Testis (tissue), 3 donors: ENCODE data around the gene IMMP2L. TPM values are rescaled to one million over a fixed set of nuclear protein-coding genes. Genes with fewer than 3 reads are reported as not detected.

ENCODE experiments used
- DNase-seq: peaks from one replicate; pipeline ENCODE4 v3.0.0-alpha.2; 2019
- H3K27ac ChIP-seq, 2 donors: fragments of 200-600 bp; sonication (generic); one replicate each; pipeline ENCODE4 v1.5.1; 2019
- H3K27me3 ChIP-seq: fragments of 200-600 bp; sonication (generic); one replicate; pipeline ENCODE4 v1.5.1; 2019
- H3K36me3 ChIP-seq: fragments of 200-600 bp; sonication (generic); one replicate; pipeline ENCODE4 v1.5.1; 2017; ENCODE audit warnings: low read depth; ENCODE audit errors: missing control alignments
- H3K4me1 ChIP-seq: fragments of 200-600 bp; sonication (generic); one replicate; pipeline ENCODE4 v1.5.1; 2019
- H3K4me3 ChIP-seq, 2 donors: fragments of 200-600 bp; sonication (generic); one replicate each; pipeline ENCODE4 v1.5.1; 2017 to 2019
- H3K9me3 ChIP-seq: fragments of 200-600 bp; sonication (generic); one replicate; pipeline ENCODE4 v1.5.1; 2017
- POLR2A ChIP-seq: fragments of 450-650 bp; IDR thresholded peaks from one replicate; pipeline ENCODE4 v1.6.1; 2017; ENCODE audit warnings: antibody characterized with exemption, mild to moderate bottlenecking, moderate library complexity
- WGBS, 2 donors: methylation state at CpG; one replicate each; pipeline ENCODE4 v1.1.5; 2018; 5-methylcytosine and 5-hydroxymethylcytosine counted together
- intact Hi-C: fragments of 100-400 bp; cut with DNase I; formaldehyde crosslinking; loops from one replicate; pipeline ENCODE4 v1.15.1; 2023; ENCODE audit warnings: low total_unique reads
- polyA plus RNA-seq: library from polyadenylated mRNA; stranded (reverse); fragments of 350-450 nt; fragmentation: Illumina TruSeq; extraction: RNeasy Lipid Tissue Mini Kit (QIAGEN cat#74804); gene quantifications from one replicate; pipeline ENCODE4 v1.2.3, GENCODE V29; 2014; ENCODE audit warnings: low read depth, low replicate concordance; ENCODE audit not compliant: insufficient read depth
- total RNA-seq, 2 donors: library from RNA; depleted of rRNA; stranded (reverse); fragments of >200 nt; gene quantifications; one replicate each; pipeline ENCODE4 v1.2.3, GENCODE V29; 2016
- TF ChIP-seq, protein P1 (sequence below), 3 experiments: fragments of 450-650 bp in 2 of 3; fragments of 200-600 bp in 1 of 3; sonication (generic) in 1 of 3; IDR thresholded peaks; one replicate each; pipeline ENCODE4 v1.5.1; 2016 to 2019; ENCODE audit warnings: antibody characterized with exemption in 3 of 3, mild to moderate bottlenecking in 2 of 3, moderate library complexity in 1 of 3

IMMP2L gene
- total and polyA plus RNA-seq, 3 donors from 2014 or later = 10.7 to 12.4 (median 11.2) TPM

DNA sequence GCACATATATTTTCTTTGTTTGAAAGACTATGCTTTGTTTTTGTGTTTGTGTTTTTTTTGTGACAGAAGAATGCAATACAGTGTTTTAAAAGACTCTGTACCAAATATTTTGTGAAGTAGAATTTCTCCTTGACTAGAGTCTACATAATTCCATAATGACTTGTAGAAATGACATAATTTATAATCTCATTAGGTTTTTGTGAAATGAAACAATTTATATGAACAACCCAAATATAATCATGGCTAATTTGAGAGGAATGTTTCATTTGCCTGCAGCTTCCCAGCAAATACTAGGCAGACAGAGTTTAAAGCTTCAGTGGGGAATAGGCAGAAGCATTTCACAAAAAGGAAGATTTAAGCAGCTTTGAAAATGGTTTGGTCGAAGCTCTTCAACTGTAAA is 686.9 kb downstream of the IMMP2L start:
- intact Hi-C loops = no loop called here
- Histone ChIP-seq H3K9me3 (no peaks in the 10 kb centered on the region), H3K4me3 (no peak overlapping the region), H3K36me3 (no peaks in the 10 kb centered on the region), H3K27me3 (no peaks in the 10 kb centered on the region), H3K4me1 (no peaks in the 10 kb centered on the region), H3K27ac (no peak overlapping the region)
- no peak for DNase-seq
- WGBS, 2 donors = 73 to 80% methylated on average over 1 of the region's 1 CpG
- no peak for TF ChIP-seq POLR2A
- TF ChIP-seq, protein P1, sequence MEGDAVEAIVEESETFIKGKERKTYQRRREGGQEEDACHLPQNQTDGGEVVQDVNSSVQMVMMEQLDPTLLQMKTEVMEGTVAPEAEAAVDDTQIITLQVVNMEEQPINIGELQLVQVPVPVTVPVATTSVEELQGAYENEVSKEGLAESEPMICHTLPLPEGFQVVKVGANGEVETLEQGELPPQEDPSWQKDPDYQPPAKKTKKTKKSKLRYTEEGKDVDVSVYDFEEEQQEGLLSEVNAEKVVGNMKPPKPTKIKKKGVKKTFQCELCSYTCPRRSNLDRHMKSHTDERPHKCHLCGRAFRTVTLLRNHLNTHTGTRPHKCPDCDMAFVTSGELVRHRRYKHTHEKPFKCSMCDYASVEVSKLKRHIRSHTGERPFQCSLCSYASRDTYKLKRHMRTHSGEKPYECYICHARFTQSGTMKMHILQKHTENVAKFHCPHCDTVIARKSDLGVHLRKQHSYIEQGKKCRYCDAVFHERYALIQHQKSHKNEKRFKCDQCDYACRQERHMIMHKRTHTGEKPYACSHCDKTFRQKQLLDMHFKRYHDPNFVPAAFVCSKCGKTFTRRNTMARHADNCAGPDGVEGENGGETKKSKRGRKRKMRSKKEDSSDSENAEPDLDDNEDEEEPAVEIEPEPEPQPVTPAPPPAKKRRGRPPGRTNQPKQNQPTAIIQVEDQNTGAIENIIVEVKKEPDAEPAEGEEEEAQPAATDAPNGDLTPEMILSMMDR (IDR thresholded peaks at IDR 0.05) = no peak

DNA sequence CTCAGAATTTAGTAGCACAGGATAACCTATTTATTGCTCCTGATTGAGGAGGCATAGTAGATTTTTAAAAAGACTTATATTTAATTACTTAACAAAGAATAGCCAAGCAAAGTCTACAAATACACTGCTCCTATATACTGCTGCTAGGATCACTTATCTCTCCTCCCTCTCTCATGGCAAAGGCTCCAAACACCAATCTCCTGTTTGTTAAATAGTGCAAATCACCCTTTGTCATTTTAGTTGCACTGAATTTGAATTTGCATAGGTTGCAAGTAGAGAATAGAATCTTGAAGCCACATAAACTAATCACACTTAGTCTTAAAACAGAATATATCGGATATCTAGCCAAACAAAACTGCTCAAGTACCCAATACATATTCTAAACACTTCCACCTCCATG is 690.4 kb downstream of the IMMP2L start:
- H3K4me1 ChIP-seq = no peaks in the 10 kb centered on the region
- no peak for DNase-seq
- 92 to 97% methylated on average over 1 of the region's 1 CpG for WGBS, 2 donors
- no peaks in the 10 kb centered on the region for H3K36me3 ChIP-seq
- H3K27me3 ChIP-seq = no peaks in the 10 kb centered on the region
- no peak overlapping the region for H3K27ac ChIP-seq
- TF ChIP-seq, protein P1 (IDR thresholded peaks at IDR 0.05) = no peak
- TF ChIP-seq POLR2A = no peak
- intact Hi-C loops = no loop called here
- no peak overlapping the region for H3K4me3 ChIP-seq
- H3K9me3 ChIP-seq = no peaks in the 10 kb centered on the region

DNA sequence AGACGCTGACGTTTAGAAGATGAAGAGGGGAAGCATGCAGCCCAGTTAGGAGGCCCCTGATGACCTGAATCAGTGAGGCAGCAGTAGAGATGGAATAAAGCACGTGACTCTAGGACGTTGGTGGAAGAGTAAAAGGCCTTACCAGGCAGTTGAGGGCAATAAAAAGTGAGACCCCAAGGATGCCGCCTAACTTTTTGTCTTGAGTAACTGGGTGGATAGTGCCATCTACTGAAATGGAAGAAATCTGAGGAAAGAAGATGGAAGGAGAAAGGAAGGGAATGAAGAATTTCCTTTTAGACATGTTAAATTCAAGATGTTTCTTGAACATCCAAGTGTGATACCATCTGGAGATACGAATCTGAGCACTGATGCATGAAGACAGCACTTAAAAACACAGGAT is 691.4 kb downstream of the IMMP2L start:
- Histone ChIP-seq H3K9me3 (no peaks in the 10 kb centered on the region), H3K36me3 (no peaks in the 10 kb centered on the region), H3K4me3 (no peak overlapping the region), H3K4me1 (no peaks in the 10 kb centered on the region), H3K27me3 (no peaks in the 10 kb centered on the region), H3K27ac (no peak overlapping the region)
- 85 to 89% methylated on average over 6 of the region's 6 CpGs for WGBS, 2 donors
- TF ChIP-seq POLR2A = no peak
- TF ChIP-seq, protein P1 (IDR thresholded peaks at IDR 0.05) = no peak
- DNase-seq = no peak
- intact Hi-C loops = no loop called here

DNA sequence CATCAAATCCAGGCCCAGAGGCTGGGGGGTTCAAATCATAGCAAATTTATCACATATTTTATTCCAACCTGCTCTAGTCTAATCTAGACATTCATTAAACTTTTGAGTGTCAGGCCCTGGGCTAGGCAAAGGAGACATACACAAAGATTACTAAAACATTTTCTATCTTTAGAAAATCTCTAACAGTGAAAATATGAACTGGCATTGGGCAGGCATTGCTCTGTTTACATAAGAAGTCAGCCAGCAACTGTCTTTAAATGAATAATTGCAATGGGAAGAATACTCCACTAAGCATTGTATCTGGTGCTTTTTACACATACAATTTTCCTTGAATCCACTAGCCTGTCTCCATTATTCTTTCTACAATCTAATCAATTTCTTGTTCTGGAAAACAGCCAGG is 693.8 kb downstream of the IMMP2L start:
- Histone ChIP-seq H3K4me3 (no peak overlapping the region), H3K27ac (no peak overlapping the region), H3K27me3 (no peaks in the 10 kb centered on the region), H3K36me3 (no peaks in the 10 kb centered on the region), H3K4me1 (no peaks in the 10 kb centered on the region), H3K9me3 (no peaks in the 10 kb centered on the region)
- intact Hi-C loops = no loop called here
- no peak for DNase-seq
- TF ChIP-seq, protein P1 (IDR thresholded peaks at IDR 0.05) = no peak
- no peak for TF ChIP-seq POLR2A

DNA sequence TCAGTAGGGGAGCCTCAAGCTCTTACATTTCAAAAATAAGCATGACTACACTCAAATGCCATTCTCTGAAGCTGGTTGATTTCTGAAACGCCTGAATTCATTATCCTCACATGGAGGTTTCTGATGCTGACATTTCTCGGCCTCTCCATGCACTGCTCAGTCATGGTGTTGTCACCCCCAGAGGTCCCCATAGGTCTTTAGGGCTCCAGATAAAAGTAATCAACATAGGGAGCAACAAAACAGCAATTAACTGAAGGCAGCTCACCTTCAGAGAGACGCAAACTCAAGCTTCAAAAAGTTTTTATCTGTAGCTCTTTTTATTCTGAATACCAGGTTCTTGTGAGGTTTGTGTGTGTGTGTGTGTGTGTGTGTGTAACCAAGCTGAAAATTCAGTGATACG is 694.5 kb downstream of the IMMP2L start:
- Histone ChIP-seq H3K36me3 (no peaks in the 10 kb centered on the region), H3K4me1 (no peaks in the 10 kb centered on the region), H3K27me3 (no peaks in the 10 kb centered on the region), H3K27ac (no peak overlapping the region), H3K9me3 (no peaks in the 10 kb centered on the region), H3K4me3 (no peak overlapping the region)
- WGBS, 2 donors = 92 to 96% methylated on average over 4 of the region's 4 CpGs
- DNase-seq = no peak
- intact Hi-C loops = no loop called here
- TF ChIP-seq, protein P1 (IDR thresholded peaks at IDR 0.05) = no peak
- no peak for TF ChIP-seq POLR2A
